GM12878 (cell line): ENCODE results near the gene KIAA1217. TPM values are rescaled to one million over a fixed set of nuclear protein-coding genes. Genes with fewer than 3 reads are reported as not detected.

Experiments
- ATAC-seq: fragments of 200-7000 bp; cut with Tn5 transposase; 3 replicates; pipeline ENCODE4 v1.9.1; 2020; ENCODE audit warnings: mild to moderate bottlenecking, moderate library complexity
- BruUV-seq: library from RNA; stranded (reverse); fragments of 400-500 nt; replicated peaks from 2 replicates; lab custom pipeline; 2021; lab: Mats Ljungman, UMichigan
- CTCF ChIA-PET: fragments of 300-600 bp; sonication (Branson Sonifier 250); formaldehyde crosslinking; extraction: SDS; loops from one replicate; lab custom pipeline; 2021; ENCODE audit warnings: inconsistent platforms; lab: Yijun Ruan, JAX
- POLR2A ChIA-PET: fragments of 350-600 bp; formaldehyde crosslinking; extraction: SDS; loops from one replicate; lab custom pipeline; 2021; ENCODE audit warnings: inconsistent platforms; lab: Charles Lee
- RAD21 ChIA-PET: fragments of 300-600 bp; sonication (Branson Sonifier 250); formaldehyde crosslinking; loops from one replicate; lab custom pipeline; 2023; ENCODE audit warnings: antibody characterized with exemption; ENCODE audit not compliant: unreplicated experiment; lab: Charles Lee
- SMC1A ChIA-PET: fragments of 300-600 bp; sonication (Branson Sonifier 250); formaldehyde crosslinking; loops from one replicate; lab custom pipeline; 2023; ENCODE audit not compliant: unreplicated experiment, uncharacterized antibody; lab: Charles Lee
- DNase-seq: peaks from one replicate; pipeline ENCODE4 v3.0.0-alpha.2; 2011; ENCODE audit warnings: low read depth, low spot score
- FAIRE-seq: peaks from 3 replicates; lab custom pipeline; 2011; peaks lifted over from hg19 to GRCh38; lab: Jason Lieb, UNC
- H2AFZ ChIP-seq: 2 replicates; pipeline ENCODE4 v1.6.0; 2011; ENCODE audit warnings: low read depth, low read length, control low read depth; ENCODE audit not compliant: control insufficient read depth
- H3K27ac ChIP-seq: 2 replicates; pipeline ENCODE4 v1.5.1; 2011; ENCODE audit warnings: control low read depth; ENCODE audit not compliant: control insufficient read depth, insufficient read depth
- H3K27me3 ChIP-seq, 2 experiments: replicated peaks in 1 of 2; 2 replicates each; pipeline versions ENCODE4 v1.6.0 to v1.6.1; 2011; ENCODE audit warnings: low read length in 1 of 2; ENCODE audit not compliant: control insufficient read depth in 2 of 2, insufficient read depth in 2 of 2
- H3K36me3 ChIP-seq, 2 experiments: 2 replicates each; pipeline ENCODE4 v1.5.1; 2011; ENCODE audit warnings: low read length in 1 of 2; ENCODE audit not compliant: control insufficient read depth in 2 of 2, insufficient read depth in 2 of 2
- H3K4me1 ChIP-seq: 2 replicates; pipeline ENCODE4 v1.6.1; 2011; ENCODE audit warnings: mild to moderate bottlenecking, low read length, moderate library complexity, mixed read lengths; ENCODE audit not compliant: control insufficient read depth, insufficient read depth
- H3K4me2 ChIP-seq: 2 replicates; pipeline ENCODE4 v1.6.0; 2011; ENCODE audit warnings: control low read depth; ENCODE audit not compliant: control insufficient read depth, insufficient read depth
- H3K4me3 ChIP-seq: fragments of 200-600 bp; sonication (generic); 2 replicates; pipeline ENCODE4 v1.5.1; 2016
- H3K79me2 ChIP-seq: 2 replicates; pipeline ENCODE4 v1.6.0; 2011; ENCODE audit warnings: low read length; ENCODE audit not compliant: control insufficient read depth, insufficient read depth
- H3K9ac ChIP-seq: 2 replicates; pipeline ENCODE4 v1.8.0; 2011; ENCODE audit warnings: low read length, control low read depth, mixed read lengths; ENCODE audit not compliant: control insufficient read depth, insufficient read depth
- H3K9me3 ChIP-seq: replicated peaks from 3 replicates; pipeline ENCODE4 v1.5.1; 2011; ENCODE audit warnings: mild to moderate bottlenecking, low read length; ENCODE audit not compliant: control insufficient read depth, insufficient read depth
- H4K20me1 ChIP-seq: 2 replicates; pipeline ENCODE4 v1.6.0; 2011; ENCODE audit not compliant: control insufficient read depth, insufficient read depth
- ATF3 ChIP-seq: IDR thresholded peaks from 2 replicates; pipeline ENCODE4 v1.6.1; 2011; ENCODE audit warnings: low read depth, mild to moderate bottlenecking, low read length, moderate library complexity, borderline replicate concordance; ENCODE audit errors: extremely low read depth
- BCLAF1 ChIP-seq: fragments of 450-650 bp; IDR thresholded peaks from 2 replicates; pipeline ENCODE4 v1.6.1; 2017; ENCODE audit warnings: antibody characterized with exemption, mild to moderate bottlenecking, moderate library complexity
- CHD4 ChIP-seq: fragments of 200-600 bp; sonication (generic); IDR thresholded peaks from 2 replicates; pipeline ENCODE4 v1.6.1; 2016; ENCODE audit warnings: mild to moderate bottlenecking
- DPF2 ChIP-seq: fragments of 450-650 bp; IDR thresholded peaks from 2 replicates; pipeline ENCODE4 v1.6.1; 2017; ENCODE audit warnings: mild to moderate bottlenecking
- E4F1 ChIP-seq: fragments of 450-650 bp; IDR thresholded peaks from 2 replicates; pipeline ENCODE4 v1.6.1; 2018; ENCODE audit warnings: borderline replicate concordance, mild to moderate bottlenecking; ENCODE audit not compliant: partially characterized antibody
- FOS ChIP-seq: IDR thresholded peaks from 3 replicates; pipeline ENCODE4 v1.6.1; 2011; ENCODE audit warnings: borderline replicate concordance; ENCODE audit not compliant: insufficient read length; ENCODE audit errors: extremely low read depth
- JUND ChIP-seq: IDR thresholded peaks from 2 replicates; pipeline ENCODE4 v1.6.1; 2012; ENCODE audit warnings: low read depth, mild to moderate bottlenecking, low read length, improper control_type of control experiment, moderate library complexity
- KDM1A ChIP-seq: fragments of 200-600 bp; sonication (generic); IDR thresholded peaks from 2 replicates; pipeline ENCODE4 v1.6.1; 2016; ENCODE audit warnings: borderline replicate concordance
- NBN ChIP-seq: fragments of 450-650 bp; IDR thresholded peaks from 2 replicates; pipeline ENCODE4 v1.6.1; 2016
- NRF1 ChIP-seq: conservative IDR thresholded peaks from 2 replicates; pipeline ENCODE4 v1.6.1; 2011; ENCODE audit warnings: mild to moderate bottlenecking, low read depth, low read length, improper control_type of control experiment
- PML ChIP-seq: IDR thresholded peaks from 2 replicates; pipeline ENCODE4 v1.6.1; 2012; ENCODE audit warnings: low read length, inconsistent platforms
- SMAD1 ChIP-seq: fragments of 450-650 bp; IDR thresholded peaks from 2 replicates; pipeline ENCODE4 v1.6.1; 2018; ENCODE audit warnings: mild to moderate bottlenecking, low read depth; ENCODE audit not compliant: partially characterized antibody
- SREBF1 ChIP-seq: IDR thresholded peaks from 2 replicates; pipeline ENCODE4 v1.6.1; 2012; ENCODE audit warnings: mild to moderate bottlenecking, low read length
- ZBED1 ChIP-seq: IDR thresholded peaks from 2 replicates; pipeline ENCODE4 v1.6.1; 2016; ENCODE audit warnings: borderline replicate concordance
- ZNF24 ChIP-seq: fragments of 450-650 bp; IDR thresholded peaks from 2 replicates; pipeline ENCODE4 v1.6.1; 2017; ENCODE audit warnings: antibody characterized with exemption, mild to moderate bottlenecking
- ZNF384 ChIP-seq: IDR thresholded peaks from 2 replicates; pipeline ENCODE4 v1.6.1; 2012; ENCODE audit warnings: low read depth, mild to moderate bottlenecking, low read length, improper control_type of control experiment, borderline replicate concordance
- WGBS: methylation state at CpG from one replicate; pipeline ENCODE4 v1.1.6; 2016; ENCODE audit warnings: low lambda C conversion rate; ENCODE audit not compliant: insufficient replicate concordance, insufficient coverage; ENCODE audit errors: missing lambda C conversion rate; 5-methylcytosine and 5-hydroxymethylcytosine counted together
- in situ Hi-C: fragments of 300-500 bp; cut with MboI; formaldehyde crosslinking; loops from 9 replicates; pipeline ENCODE4 v1.14.3; 2018; ENCODE audit warnings: mixed read lengths
- intact Hi-C: fragments of 100-400 bp; cut with micrococcal nuclease; formaldehyde crosslinking; loops from one replicate; pipeline ENCODE4 v1.14.2; 2022; ENCODE audit not compliant: unreplicated experiment
- polyA plus RNA-seq, 11 experiments: library from polyadenylated mRNA; depleted of rRNA in 4 of 11; unstranded in 6 of 11; stranded (reverse) in 5 of 11; fragments of >200 nt; fragmentation: Nextera tagmentation in 4 of 11; fragmentation: Illumina TruSeq in 1 of 11; extraction: Ambion mirVana in 4 of 11; extraction: Trizol in 1 of 11; gene quantifications; 1 replicate in 1 of 11; 2 replicates in 10 of 11; pipeline versions ENCODE4 v1.2.1 to v1.2.3, GENCODE V29; 2011 to 2016; ENCODE audit warnings: inconsistent platforms in 2 of 11, missing spikeins in 2 of 11, low read depth in 1 of 11
- total RNA-seq, 4 experiments: library from RNA; depleted of rRNA in 3 of 4; stranded (reverse); fragments of >200 nt in 3 of 4; fragmentation: Illumina TruSeq in 1 of 4; extraction: Trizol in 1 of 4; gene quantifications; 2 replicates each; pipeline versions ENCODE4 v1.2.1 to v1.2.3, GENCODE V29; 2013 to 2021
- TF ChIP-seq, protein P1 (sequence below): IDR thresholded peaks from 2 replicates; pipeline ENCODE4 v1.6.1; 2011; ENCODE audit warnings: borderline replicate concordance, low read depth, mild to moderate bottlenecking, moderate library complexity, mixed read lengths, low read length; ENCODE audit not compliant: insufficient read depth; ENCODE audit errors: extremely low read length

The KIAA1217 gene
- total and polyA plus RNA-seq, 10 of the 15 experiments (the other 5 are each of a cell fraction or from before 2014, with no cell fraction given), result 0.57 to 3.8 (median 2.1) TPM

- Histone ChIP-seq H3K4me3 (no peak overlapping the region), H3K9me3 (no peaks in the 10 kb centered on the region), H3K79me2 (no peaks in the 10 kb centered on the region), H3K27me3 (no peaks in the 10 kb centered on the region), H4K20me1 (no peaks in the 10 kb centered on the region), H3K9ac (no peak overlapping the region), H3K36me3 (no peaks in the 10 kb centered on the region), H3K4me2 (no peak overlapping the region), H3K4me1 (no peaks in the 10 kb centered on the region), H3K27ac (no peak overlapping the region), H2AFZ (no peak overlapping the region)
- no TSS peak for BruUV-seq
- intact Hi-C loops, result no loop called here
- in situ Hi-C loops, result no loop called here
- 27% methylated on average over 12 of the region's 12 CpGs for WGBS
- no peak for DNase-seq
- ChIA-PET CTCF (interaction anchor here (1.3 kb wide), 1 partner anchor 512 kb away, joined by 3 read pairs; no protein-coding TSS in a partner anchor), SMC1A (no interaction called here), RAD21 (no interaction called here), POLR2A (no interaction called here)
- no peak for ATAC-seq
- FAIRE-seq, result no peak
- TF ChIP-seq, protein P1, sequence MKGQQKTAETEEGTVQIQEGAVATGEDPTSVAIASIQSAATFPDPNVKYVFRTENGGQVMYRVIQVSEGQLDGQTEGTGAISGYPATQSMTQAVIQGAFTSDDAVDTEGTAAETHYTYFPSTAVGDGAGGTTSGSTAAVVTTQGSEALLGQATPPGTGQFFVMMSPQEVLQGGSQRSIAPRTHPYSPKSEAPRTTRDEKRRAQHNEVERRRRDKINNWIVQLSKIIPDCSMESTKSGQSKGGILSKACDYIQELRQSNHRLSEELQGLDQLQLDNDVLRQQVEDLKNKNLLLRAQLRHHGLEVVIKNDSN, result no peak
- TF ChIP-seq BCLAF1, result no peak
- TF ChIP-seq FOS, result no peak
- no peak for TF ChIP-seq PML
- no peak for TF ChIP-seq ATF3
- TF ChIP-seq JUND, result no peak
- no peak for TF ChIP-seq DPF2
- no peak for TF ChIP-seq E4F1
- no peak for TF ChIP-seq NBN
- no peak for TF ChIP-seq ZBED1
- no peak for TF ChIP-seq KDM1A
- TF ChIP-seq ZNF24, result no peak
- TF ChIP-seq ZNF384, result no peak
- no peak for TF ChIP-seq SMAD1
- no peak for TF ChIP-seq NRF1
- no peak for TF ChIP-seq SREBF1
- no peak for TF ChIP-seq CHD4
Measured at GRCh38 chr10:24569828-24570657, 361.1 kb downstream of the KIAA1217 start.
